Measurements from ENCODE around the gene ATP9A. TPM values are rescaled to one million over a fixed set of nuclear protein-coding genes. Genes with fewer than 3 reads are reported as not detected.
"Not testable (repeated sequence)": the region's sequence is repeated elsewhere in the genome, so short reads cannot be mapped to it uniquely, and the experiment has no call there.

ATP9A gene
- total and polyA plus RNA-seq, 2 donors (not counting 1 experiment from before 2014, with no cell fraction given): 23.3 to 96.3 TPM

DNA sequence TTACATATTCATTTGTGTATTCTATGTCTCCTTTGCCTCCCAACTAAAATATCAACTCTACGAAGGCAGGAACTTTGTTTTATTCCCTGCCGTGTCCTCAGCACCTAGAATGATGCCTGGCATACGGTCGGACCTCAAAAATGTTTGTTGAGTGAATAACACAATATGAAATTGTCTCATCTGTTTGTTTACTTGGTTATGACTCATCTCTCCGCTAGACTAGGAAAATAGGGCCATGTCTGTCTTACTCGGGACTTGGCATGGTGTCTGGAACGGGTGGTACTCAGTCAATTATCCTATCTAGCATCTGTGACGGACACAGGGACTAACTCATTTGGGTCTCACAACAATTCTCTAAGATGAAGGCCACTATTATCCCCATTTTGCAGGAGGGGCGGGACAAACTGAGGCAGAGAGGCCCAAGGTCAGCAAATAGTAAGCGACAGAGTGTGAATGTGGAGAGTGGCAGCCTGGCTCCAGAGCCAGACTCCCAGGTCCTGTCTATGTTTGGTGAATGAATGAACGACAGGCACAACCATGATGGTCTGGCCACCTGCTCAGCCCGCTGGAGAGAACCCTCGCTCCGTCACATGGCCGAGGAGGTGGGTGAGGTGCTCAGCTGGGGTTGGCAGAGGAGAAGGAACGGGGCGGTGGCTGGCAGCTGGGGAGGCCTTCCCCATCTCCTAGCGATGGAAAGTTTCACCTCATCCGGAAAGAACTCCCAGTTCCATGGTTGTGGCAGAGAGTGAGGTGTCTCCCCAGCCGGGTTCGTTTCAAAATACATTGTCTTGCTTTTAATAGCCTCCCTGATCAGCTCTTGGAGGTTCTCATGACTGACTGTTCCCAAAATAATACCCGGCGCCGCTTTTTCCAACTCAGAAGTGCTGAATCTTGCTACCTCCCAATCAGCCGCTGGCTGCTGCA, 198.1 kb downstream of the ATP9A start:
- Histone ChIP-seq H2AFZ (ENCODE audit: low read length) (peak overlapping the region; percentile 36), H3K79me2 (ENCODE audit: control insufficient read depth, insufficient read depth, low read length) (no peaks in the 10 kb centered on the region), H3K36me3 (ENCODE audit: control insufficient read depth, insufficient read depth, low read length) (no peaks in the 10 kb centered on the region), H3K27ac (ENCODE audit: insufficient read depth, low read length) (no peak overlapping the region), H3K4me2 (ENCODE audit: extremely low read depth, insufficient read depth, low read length) (no peak overlapping the region), H3K27me3 (ENCODE audit: control insufficient read depth, insufficient read depth, low read length) (peaks cover 6% of the 10 kb centered on the region), H3K4me3 (replicated peaks in 1 of 4; ENCODE audit: control extremely low read depth in 1 of 4, insufficient read depth in 1 of 4, low read depth in 3 of 4, low read length in 4 of 4) (no peak overlapping the region), H3K9ac (ENCODE audit: insufficient read depth, low read length) (no peak overlapping the region), H3K4me1 (ENCODE audit: control insufficient read depth, extremely low read depth, insufficient read depth, low read length) (peaks cover 4% of the 10 kb centered on the region), H4K20me1 (ENCODE audit: control insufficient read depth, extremely low read depth, insufficient read depth, low read length) (no peaks in the 10 kb centered on the region), H3K9me3 (ENCODE audit: control insufficient read depth, insufficient read depth, low read depth, low read length) (no peaks in the 10 kb centered on the region)
- DNase-seq (ENCODE audit: low read depth in 2 of 2): peak in 1 of 2 donors; percentile 29
- TF ChIP-seq, protein P1, sequence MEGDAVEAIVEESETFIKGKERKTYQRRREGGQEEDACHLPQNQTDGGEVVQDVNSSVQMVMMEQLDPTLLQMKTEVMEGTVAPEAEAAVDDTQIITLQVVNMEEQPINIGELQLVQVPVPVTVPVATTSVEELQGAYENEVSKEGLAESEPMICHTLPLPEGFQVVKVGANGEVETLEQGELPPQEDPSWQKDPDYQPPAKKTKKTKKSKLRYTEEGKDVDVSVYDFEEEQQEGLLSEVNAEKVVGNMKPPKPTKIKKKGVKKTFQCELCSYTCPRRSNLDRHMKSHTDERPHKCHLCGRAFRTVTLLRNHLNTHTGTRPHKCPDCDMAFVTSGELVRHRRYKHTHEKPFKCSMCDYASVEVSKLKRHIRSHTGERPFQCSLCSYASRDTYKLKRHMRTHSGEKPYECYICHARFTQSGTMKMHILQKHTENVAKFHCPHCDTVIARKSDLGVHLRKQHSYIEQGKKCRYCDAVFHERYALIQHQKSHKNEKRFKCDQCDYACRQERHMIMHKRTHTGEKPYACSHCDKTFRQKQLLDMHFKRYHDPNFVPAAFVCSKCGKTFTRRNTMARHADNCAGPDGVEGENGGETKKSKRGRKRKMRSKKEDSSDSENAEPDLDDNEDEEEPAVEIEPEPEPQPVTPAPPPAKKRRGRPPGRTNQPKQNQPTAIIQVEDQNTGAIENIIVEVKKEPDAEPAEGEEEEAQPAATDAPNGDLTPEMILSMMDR (conservative IDR thresholded peaks at IDR 0.05 in 1 of 2, IDR thresholded peaks at IDR 0.05 in 1 of 2; ENCODE audit: low read depth in 1 of 2, low read length in 2 of 2): no peak
- no peak for TF ChIP-seq EZH2 (IDR thresholded peaks at IDR 0.05; ENCODE audit: low read length, missing control alignments)

DNA sequence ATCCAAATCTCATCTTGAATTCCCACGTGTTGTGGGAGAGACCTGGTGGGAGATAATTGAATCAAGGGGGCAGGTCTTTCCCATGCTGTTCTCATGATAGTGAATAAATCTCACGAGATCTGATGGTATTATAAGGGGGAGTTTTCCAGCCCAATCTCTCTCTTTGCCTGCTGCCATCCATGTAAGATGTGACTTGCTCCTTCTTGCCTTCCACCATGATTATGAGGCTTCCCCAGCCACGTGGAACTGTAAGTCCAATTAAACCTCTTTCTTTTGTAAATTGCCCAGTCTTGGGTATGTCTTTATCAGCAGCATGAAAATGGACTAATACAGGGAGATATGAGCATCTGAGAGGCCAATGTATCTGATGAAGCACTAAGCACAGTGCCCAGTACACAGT, 199.7 kb downstream of the ATP9A start:
- H3K9ac ChIP-seq (ENCODE audit: insufficient read depth, low read length); H3K4me1 ChIP-seq (ENCODE audit: control insufficient read depth, extremely low read depth, insufficient read depth, low read length); H3K36me3 ChIP-seq (ENCODE audit: control insufficient read depth, insufficient read depth, low read length); H3K4me2 ChIP-seq (ENCODE audit: extremely low read depth, insufficient read depth, low read length); H3K4me3 ChIP-seq (replicated peaks in 1 of 4; ENCODE audit: control extremely low read depth in 1 of 4, insufficient read depth in 1 of 4, low read depth in 3 of 4, low read length in 4 of 4); H3K27ac ChIP-seq (ENCODE audit: insufficient read depth, low read length); H3K9me3 ChIP-seq (ENCODE audit: control insufficient read depth, insufficient read depth, low read depth, low read length); H2AFZ ChIP-seq (ENCODE audit: low read length); H3K79me2 ChIP-seq (ENCODE audit: control insufficient read depth, insufficient read depth, low read length); H4K20me1 ChIP-seq (ENCODE audit: control insufficient read depth, extremely low read depth, insufficient read depth, low read length); DNase-seq (ENCODE audit: low read depth in 2 of 2); H3K27me3 ChIP-seq (ENCODE audit: control insufficient read depth, insufficient read depth, low read length): not testable (repeated sequence)

DNA sequence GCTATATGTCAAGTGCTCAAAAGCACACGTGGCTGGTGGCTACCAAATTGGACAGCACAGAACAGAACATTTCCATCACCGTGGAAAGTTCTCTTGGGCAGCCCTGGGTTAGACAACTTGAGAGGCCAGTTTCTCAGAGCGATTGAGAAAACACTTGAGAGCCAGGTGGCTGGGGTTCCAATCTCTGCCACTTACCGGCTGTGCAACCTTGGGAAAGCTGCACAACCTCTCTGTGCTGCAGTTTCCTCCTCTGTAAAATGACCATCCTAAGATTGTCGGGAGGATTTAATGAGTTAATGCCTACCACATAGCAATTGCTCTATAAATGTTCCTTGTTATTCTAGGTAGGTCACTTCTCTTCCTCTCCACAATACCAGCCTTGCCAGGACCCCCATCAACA, 200.6 kb downstream of the ATP9A start:
- Histone ChIP-seq H3K9me3 (ENCODE audit: control insufficient read depth, insufficient read depth, low read depth, low read length) (no peaks in the 10 kb centered on the region), H3K4me3 (replicated peaks in 1 of 4; ENCODE audit: control extremely low read depth in 1 of 4, insufficient read depth in 1 of 4, low read depth in 3 of 4, low read length in 4 of 4) (no peak overlapping the region)
- TF ChIP-seq EZH2 (IDR thresholded peaks at IDR 0.05; ENCODE audit: low read length, missing control alignments): no peak
- TF ChIP-seq, protein P1 (conservative IDR thresholded peaks at IDR 0.05 in 1 of 2, IDR thresholded peaks at IDR 0.05 in 1 of 2; ENCODE audit: low read depth in 1 of 2, low read length in 2 of 2): no peak

More for the DNA sequence above, 200.6 kb downstream of the ATP9A start:
- Histone ChIP-seq H3K4me2 (ENCODE audit: extremely low read depth, insufficient read depth, low read length) (no peak overlapping the region), H3K9ac (ENCODE audit: insufficient read depth, low read length) (no peak overlapping the region), H3K36me3 (ENCODE audit: control insufficient read depth, insufficient read depth, low read length) (no peaks in the 10 kb centered on the region), H2AFZ (ENCODE audit: low read length) (no peak overlapping the region), H3K79me2 (ENCODE audit: control insufficient read depth, insufficient read depth, low read length) (no peaks in the 10 kb centered on the region), H3K27me3 (ENCODE audit: control insufficient read depth, insufficient read depth, low read length) (peaks cover 6% of the 10 kb centered on the region), H3K4me1 (ENCODE audit: control insufficient read depth, extremely low read depth, insufficient read depth, low read length) (peaks cover 12% of the 10 kb centered on the region), H3K27ac (ENCODE audit: insufficient read depth, low read length) (no peak overlapping the region), H4K20me1 (ENCODE audit: control insufficient read depth, extremely low read depth, insufficient read depth, low read length) (no peaks in the 10 kb centered on the region)
- DNase-seq (ENCODE audit: low read depth in 2 of 2): no peak
